ENCODE results near the gene HPSE2.
"Not testable (repeated sequence)": the region's sequence is repeated elsewhere in the genome, so short reads cannot be mapped to it uniquely, and the experiment has no call there.

Gene HPSE2

GRCh38 chr10:98524124-98524523 is 711.5 kb downstream of the HPSE2 start:
- Mint-ChIP-seq H3K4me1 (no peaks in the 10 kb centered on the region), H3K9me3 (no peaks in the 10 kb centered on the region), H3K27ac (no peak overlapping the region), H3K4me3 (no peak overlapping the region), H3K27me3 (peaks cover 6% of the 10 kb centered on the region), H3K36me3 (no peaks in the 10 kb centered on the region)
- ATAC-seq, result no peak

DNA sequence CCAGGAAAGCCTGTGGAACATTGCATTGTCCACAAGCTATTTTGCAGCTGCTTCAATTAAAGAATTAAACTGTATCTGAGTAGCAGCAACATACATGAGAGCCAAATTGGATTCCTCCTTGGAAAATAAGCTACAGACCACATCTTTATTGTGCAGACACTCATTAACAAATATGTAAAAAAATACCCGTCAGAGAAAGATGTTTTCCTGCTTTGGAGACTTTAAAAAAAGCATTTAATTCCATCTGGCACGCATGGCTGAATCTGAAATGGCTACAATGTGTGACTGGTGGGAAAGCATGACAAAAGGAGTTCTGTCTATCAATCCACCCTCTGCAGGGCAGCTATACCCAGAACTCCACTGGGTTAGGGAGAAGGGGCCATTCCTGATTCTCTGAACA is 715.8 kb downstream of the HPSE2 start:
- H3K4me3 Mint-ChIP-seq, result no peak overlapping the region
- ATAC-seq, result no peak
- H3K9me3 Mint-ChIP-seq, result no peaks in the 10 kb centered on the region
- no peaks in the 10 kb centered on the region for H3K4me1 Mint-ChIP-seq
- H3K27ac Mint-ChIP-seq, result no peak overlapping the region
- peaks cover 22% of the 10 kb centered on the region for H3K27me3 Mint-ChIP-seq
- H3K36me3 Mint-ChIP-seq, result no peaks in the 10 kb centered on the region

- peaks cover 22% of the 10 kb centered on the region for H3K27me3 Mint-ChIP-seq
- no peaks in the 10 kb centered on the region for H3K4me1 Mint-ChIP-seq
- ATAC-seq, result no peak
- H3K36me3 Mint-ChIP-seq, result no peaks in the 10 kb centered on the region
- no peak overlapping the region for H3K27ac Mint-ChIP-seq
- H3K4me3 Mint-ChIP-seq, result no peak overlapping the region
- H3K9me3 Mint-ChIP-seq, result no peaks in the 10 kb centered on the region
Observed at GRCh38 chr10:98517672-98518071, 718.0 kb downstream of the HPSE2 start.

DNA sequence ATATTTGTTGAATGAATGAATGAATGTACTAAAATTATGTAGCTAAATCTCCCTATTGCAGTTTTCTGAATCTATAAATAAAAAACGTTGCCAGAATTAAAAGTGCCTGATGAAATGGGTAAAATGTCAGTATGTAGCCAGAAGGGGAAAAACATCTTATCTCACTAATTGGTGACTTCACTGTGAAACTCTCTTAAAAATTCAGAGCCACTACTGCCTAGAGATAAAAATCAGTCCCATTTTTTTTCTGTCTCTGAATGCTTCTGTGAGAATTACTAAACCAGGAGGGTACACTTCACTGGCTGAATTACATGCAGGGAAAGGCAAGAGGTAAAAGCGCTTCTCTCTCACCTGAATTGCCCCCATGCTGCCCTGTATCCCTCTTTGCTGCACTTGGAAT is 719.3 kb downstream of the HPSE2 start:
- H3K4me1 Mint-ChIP-seq, result no peaks in the 10 kb centered on the region
- no peaks in the 10 kb centered on the region for H3K36me3 Mint-ChIP-seq
- ATAC-seq, result no peak
- H3K27me3 Mint-ChIP-seq, result peaks cover 22% of the 10 kb centered on the region
- H3K9me3 Mint-ChIP-seq, result no peaks in the 10 kb centered on the region
- H3K4me3 Mint-ChIP-seq, result no peak overlapping the region
- H3K27ac Mint-ChIP-seq, result no peak overlapping the region

DNA sequence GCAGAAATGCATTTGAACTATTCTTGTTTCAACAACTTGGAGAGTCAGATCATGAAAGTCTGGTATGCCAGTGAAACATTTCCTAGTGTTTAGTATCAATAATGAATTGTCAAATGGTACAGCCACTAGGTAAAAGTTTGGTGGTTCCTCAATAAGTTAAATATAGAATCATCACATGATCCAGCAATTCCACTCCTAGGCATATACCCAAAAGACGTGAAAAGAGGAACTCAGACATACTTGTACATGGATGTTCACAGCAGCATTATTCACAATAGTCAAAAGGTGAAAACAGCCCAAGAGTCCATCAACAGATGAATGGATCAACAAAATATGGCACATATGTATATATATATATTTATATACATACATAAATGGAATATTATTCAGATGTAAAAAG is 721.9 kb downstream of the HPSE2 start:
- ATAC-seq, result no peak
- H3K36me3 Mint-ChIP-seq, result no peaks in the 10 kb centered on the region
- peaks cover 12% of the 10 kb centered on the region for H3K27me3 Mint-ChIP-seq
- no peaks in the 10 kb centered on the region for H3K9me3 Mint-ChIP-seq
- H3K4me1 Mint-ChIP-seq, result no peaks in the 10 kb centered on the region
- no peak overlapping the region for H3K27ac Mint-ChIP-seq
- H3K4me3 Mint-ChIP-seq, result no peak overlapping the region

DNA sequence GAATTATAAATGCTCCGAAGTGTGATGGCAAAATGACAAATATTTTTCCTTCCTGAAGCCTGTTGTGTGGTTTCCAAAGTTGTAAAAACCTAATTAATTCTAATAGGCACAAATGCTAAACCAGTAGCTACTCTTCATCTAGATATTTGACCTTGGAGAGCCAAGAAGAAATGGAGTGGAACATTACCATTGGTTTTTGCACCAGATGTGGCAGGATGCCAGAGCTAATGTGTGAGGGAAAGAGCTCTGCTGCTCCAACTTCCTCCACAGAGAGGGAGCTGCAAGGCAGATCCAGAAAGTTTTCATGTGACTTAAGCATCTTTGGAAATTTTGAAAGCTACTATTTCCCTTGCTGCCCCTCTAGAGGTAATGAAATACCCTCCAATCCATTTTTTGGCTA is 723.8 kb downstream of the HPSE2 start:
- ATAC-seq, result no peak
- no peaks in the 10 kb centered on the region for H3K27me3 Mint-ChIP-seq
- H3K36me3 Mint-ChIP-seq, result no peaks in the 10 kb centered on the region
- no peaks in the 10 kb centered on the region for H3K9me3 Mint-ChIP-seq
- H3K4me1 Mint-ChIP-seq, result no peaks in the 10 kb centered on the region
- H3K27ac Mint-ChIP-seq, result no peak overlapping the region
- no peak overlapping the region for H3K4me3 Mint-ChIP-seq

DNA sequence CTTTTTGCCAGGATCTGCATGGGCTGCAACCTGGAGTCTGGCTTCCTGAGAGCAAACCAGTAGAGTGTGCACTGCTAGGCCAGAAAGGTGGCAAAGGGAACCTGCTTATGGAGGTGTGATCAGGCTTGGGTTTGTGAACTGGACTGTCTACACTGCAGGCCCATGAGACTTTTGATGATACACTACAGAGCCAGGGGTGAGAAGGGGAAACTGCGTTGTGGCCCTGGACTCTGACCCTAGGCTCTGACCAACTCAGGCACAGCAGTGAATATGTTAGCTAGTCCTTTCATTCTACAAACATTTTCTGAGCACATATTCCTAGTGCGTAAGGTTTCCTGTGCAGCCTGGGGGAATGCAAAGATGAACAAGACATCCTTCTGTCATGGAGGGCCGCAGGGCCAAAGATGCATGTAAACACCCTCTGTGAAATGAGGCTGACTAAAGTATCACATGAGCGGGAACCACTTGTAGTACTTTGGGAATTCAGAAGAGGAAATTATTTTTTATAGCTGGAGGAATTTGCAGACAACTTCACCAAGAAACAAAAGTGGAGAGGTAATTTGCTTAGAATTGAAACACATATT is 725.1 kb downstream of the HPSE2 start:
- no peaks in the 10 kb centered on the region for H3K9me3 Mint-ChIP-seq
- ATAC-seq, result no peak
- H3K4me1 Mint-ChIP-seq, result no peaks in the 10 kb centered on the region
- no peak overlapping the region for H3K27ac Mint-ChIP-seq
- H3K4me3 Mint-ChIP-seq, result no peak overlapping the region
- H3K36me3 Mint-ChIP-seq, result no peaks in the 10 kb centered on the region
- H3K27me3 Mint-ChIP-seq, result no peaks in the 10 kb centered on the region

DNA sequence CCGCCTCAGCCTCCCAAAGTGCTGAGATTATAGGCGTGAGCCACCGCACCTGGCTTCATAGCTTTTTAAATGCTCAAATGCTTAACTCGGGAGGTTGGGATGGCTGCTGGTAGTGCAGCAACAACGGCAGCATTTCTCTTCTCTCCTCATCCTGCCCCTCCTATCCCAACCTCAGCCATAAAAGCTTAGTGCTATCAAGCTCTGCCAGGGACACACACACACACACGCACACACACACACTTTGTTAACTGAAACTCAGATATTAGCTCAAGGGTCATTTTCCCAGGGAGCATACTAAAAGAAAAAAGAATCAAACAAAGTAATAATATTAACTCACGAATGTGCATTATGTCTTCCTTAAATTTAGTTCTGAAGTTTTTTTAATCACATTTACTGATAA is 725.9 kb downstream of the HPSE2 start:
- Mint-ChIP-seq H3K4me3 (no peak overlapping the region), H3K27me3 (no peaks in the 10 kb centered on the region), H3K4me1 (no peaks in the 10 kb centered on the region), H3K9me3 (no peaks in the 10 kb centered on the region), H3K36me3 (no peaks in the 10 kb centered on the region), H3K27ac (no peak overlapping the region)
- ATAC-seq, result no peak

DNA sequence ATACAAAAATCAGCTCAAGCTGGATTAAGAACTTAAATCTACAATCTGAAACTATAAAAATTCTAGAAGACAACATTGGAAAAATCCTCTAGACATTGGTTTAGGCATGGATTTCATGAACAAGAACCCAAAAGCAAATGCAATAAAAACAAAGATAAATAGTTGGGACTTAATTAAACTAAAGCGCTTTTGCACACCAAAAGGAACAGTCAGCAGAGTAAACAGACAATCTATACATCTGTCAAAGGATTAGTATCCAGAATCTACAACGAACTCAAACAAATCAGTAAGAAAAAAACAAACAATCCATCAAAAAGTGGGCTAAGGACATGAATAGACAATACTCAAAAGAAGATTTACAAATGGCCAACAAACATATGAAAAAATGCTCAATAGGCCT is 733.1 kb downstream of the HPSE2 start:
- peaks cover 12% of the 10 kb centered on the region for H3K4me1 Mint-ChIP-seq
- not testable (repeated sequence) for ATAC-seq, H3K4me3 Mint-ChIP-seq, H3K9me3 Mint-ChIP-seq, H3K27ac Mint-ChIP-seq, H3K36me3 Mint-ChIP-seq
- peaks cover 51% of the 10 kb centered on the region for H3K27me3 Mint-ChIP-seq

- no peak for ATAC-seq
- no peaks in the 10 kb centered on the region for H3K4me1 Mint-ChIP-seq
- peaks cover 17% of the 10 kb centered on the region for H3K27me3 Mint-ChIP-seq
- H3K36me3 Mint-ChIP-seq, result peaks cover 10% of the 10 kb centered on the region
- no peak overlapping the region for H3K27ac Mint-ChIP-seq
- peaks cover 18% of the 10 kb centered on the region for H3K9me3 Mint-ChIP-seq
- no peak overlapping the region for H3K4me3 Mint-ChIP-seq
Observed at GRCh38 chr10:98492763-98493162, 742.9 kb downstream of the HPSE2 start.

DNA sequence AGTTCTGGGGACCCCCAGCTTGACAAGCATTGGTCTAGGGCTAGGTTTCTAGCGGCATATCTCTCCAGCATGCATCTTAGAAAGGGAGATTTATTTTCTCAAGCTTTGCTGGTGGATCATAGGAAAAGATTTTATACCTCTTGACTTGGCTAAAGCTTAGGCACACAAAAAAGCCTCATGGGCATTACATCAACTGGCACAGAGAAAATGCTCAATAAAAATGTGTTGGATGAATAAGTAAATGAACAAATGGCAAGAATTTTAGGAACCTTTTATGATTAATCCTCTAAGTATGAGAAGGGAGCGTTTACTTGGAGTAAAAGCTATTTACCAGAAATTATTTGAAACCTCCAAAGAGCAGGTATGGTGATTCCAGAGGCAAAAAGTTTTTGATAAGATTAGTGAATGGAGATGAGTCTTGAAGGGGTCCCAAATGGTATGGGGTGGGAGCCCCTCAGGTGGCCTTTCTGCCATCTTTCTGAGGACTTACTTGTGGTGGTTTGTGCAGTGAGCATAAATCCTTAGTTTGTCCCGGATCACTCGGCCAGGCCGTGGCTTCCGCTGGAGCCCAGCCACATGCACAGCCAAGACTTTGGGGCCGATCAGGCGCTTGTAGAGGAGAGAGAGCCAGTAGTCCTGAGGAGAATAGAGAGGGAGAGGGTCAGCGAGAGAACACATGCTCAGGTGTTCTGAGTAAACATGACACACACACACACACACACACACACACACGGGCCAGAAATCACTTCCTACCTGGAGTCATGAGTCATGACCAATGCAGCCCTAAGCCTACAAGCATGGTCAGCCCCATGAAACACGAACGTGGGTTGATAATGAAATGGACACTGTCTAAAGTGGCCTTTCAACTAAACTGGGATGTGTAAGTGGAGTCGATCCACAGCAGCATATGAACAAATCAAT is 745.8 kb downstream of the HPSE2 start:
- Mint-ChIP-seq H3K9me3 (peaks cover 6% of the 10 kb centered on the region), H3K4me1 (no peaks in the 10 kb centered on the region), H3K27ac (no peak overlapping the region), H3K27me3 (peaks cover 10% of the 10 kb centered on the region), H3K36me3 (no peaks in the 10 kb centered on the region), H3K4me3 (no peak overlapping the region)
- ATAC-seq, result no peak

GRCh38 chr10:98488669-98489430 is 746.8 kb downstream of the HPSE2 start:
- ATAC-seq, result no peak
- Mint-ChIP-seq H3K9me3 (peaks cover 6% of the 10 kb centered on the region), H3K4me3 (no peak overlapping the region), H3K4me1 (no peaks in the 10 kb centered on the region), H3K36me3 (no peaks in the 10 kb centered on the region), H3K27me3 (peaks cover 10% of the 10 kb centered on the region), H3K27ac (no peak overlapping the region)

DNA sequence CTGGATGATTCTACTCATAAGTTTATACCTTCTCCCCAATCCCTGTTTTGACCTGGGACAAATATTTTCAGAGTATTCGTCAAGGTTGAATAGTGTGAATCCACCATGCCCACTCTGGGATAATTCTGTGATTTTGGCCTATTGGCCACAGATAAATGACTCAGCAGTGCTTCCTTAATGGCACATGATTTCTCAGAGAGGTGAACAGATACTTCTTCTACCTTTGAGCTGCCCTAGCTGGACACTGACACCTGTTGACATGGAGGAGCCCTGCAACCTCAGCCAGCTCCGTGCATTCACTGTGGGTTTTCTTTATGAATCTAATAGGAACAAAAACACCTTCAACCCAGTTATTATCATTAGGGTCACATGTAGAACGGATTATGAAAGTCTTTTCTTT is 748.0 kb downstream of the HPSE2 start:
- Mint-ChIP-seq H3K4me1 (no peaks in the 10 kb centered on the region), H3K27me3 (peaks cover 10% of the 10 kb centered on the region), H3K9me3 (peaks cover 3% of the 10 kb centered on the region), H3K36me3 (no peaks in the 10 kb centered on the region), H3K4me3 (no peak overlapping the region), H3K27ac (no peak overlapping the region)
- no peak for ATAC-seq

DNA sequence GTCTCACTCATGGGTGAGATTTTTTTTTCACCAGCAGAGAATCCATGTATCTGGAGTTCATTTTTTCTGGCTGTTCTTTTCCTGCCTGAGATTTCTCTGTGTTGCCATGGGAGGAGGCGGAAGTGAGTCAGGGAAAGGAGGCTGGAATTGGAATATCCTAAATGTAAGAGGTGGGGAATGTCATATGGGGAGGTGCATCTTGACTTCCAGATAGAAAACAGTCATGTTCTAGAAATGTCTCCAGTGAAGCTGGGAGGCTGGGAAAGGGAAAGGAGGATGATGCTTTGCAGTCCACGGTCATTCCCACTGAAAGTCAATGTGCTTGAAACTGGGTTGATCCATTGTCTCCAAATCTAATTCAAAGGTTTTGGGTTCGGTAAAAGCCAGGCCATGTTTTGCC is 749.2 kb downstream of the HPSE2 start:
- no peak for ATAC-seq
- Mint-ChIP-seq H3K36me3 (no peaks in the 10 kb centered on the region), H3K4me1 (no peaks in the 10 kb centered on the region), H3K27ac (no peak overlapping the region), H3K4me3 (no peak overlapping the region), H3K27me3 (peaks cover 10% of the 10 kb centered on the region), H3K9me3 (peaks cover 3% of the 10 kb centered on the region)

- H3K36me3 Mint-ChIP-seq, result no peaks in the 10 kb centered on the region
- no peaks in the 10 kb centered on the region for H3K4me1 Mint-ChIP-seq
- H3K4me3 Mint-ChIP-seq, result no peak overlapping the region
- no peak overlapping the region for H3K27ac Mint-ChIP-seq
- peaks cover 3% of the 10 kb centered on the region for H3K9me3 Mint-ChIP-seq
- peaks cover 10% of the 10 kb centered on the region for H3K27me3 Mint-ChIP-seq
- no peak for ATAC-seq
Observed at GRCh38 chr10:98485959-98486358, 749.7 kb downstream of the HPSE2 start.
